NCI-H446 (cell line): Measurements from ENCODE around the gene NIPSNAP2.
A peak's percentile ranks its signal among the peaks of the same experiment; 100 is the strongest.
"Not testable (repeated sequence)": the region's sequence is repeated elsewhere in the genome, so short reads cannot be mapped to it uniquely, and the experiment has no call there.

Experiments
- DNase-seq, 2 experiments: peaks; one replicate each; lab custom pipeline; 2025; lab: John Stamatoyannopoulos, UW

Gene NIPSNAP2

GRCh38 chr7:55964261-55965099 is at the start of gene NIPSNAP2:
Gene NIPSNAP2, plus strand, starts transcription at chr7:55964585. Its CDS starts 25 bp downstream, at chr7:55964610.
- DNase-seq, result peak in 1 of 2 experiments; percentile 79

GRCh38 chr7:55917771-55918170 is 46.6 kb upstream of the NIPSNAP2 start:
- no peak for DNase-seq

- no peak for DNase-seq
Measured at GRCh38 chr7:55928006-55928767, 36.2 kb upstream of the NIPSNAP2 start.

GRCh38 chr7:55931421-55932151 is 32.8 kb upstream of the NIPSNAP2 start:
- no peak for DNase-seq

- no peak for DNase-seq
Measured at GRCh38 chr7:55939514-55940123, 24.8 kb upstream of the NIPSNAP2 start.

- no peak for DNase-seq
Measured at GRCh38 chr7:55946545-55946944, 17.8 kb upstream of the NIPSNAP2 start.

- DNase-seq, result peak; percentile 83 to 91
Measured at GRCh38 chr7:55951637-55952351, 12.6 kb upstream of the NIPSNAP2 start, which contains the start of gene MRPS17. Gene MRPS17, plus strand, starts transcription at chr7:55951877. Its CDS starts 1,319 bp downstream, at chr7:55953196.

- not testable (repeated sequence) for DNase-seq
Measured at GRCh38 chr7:55952352-55952671, 12.1 kb upstream of the NIPSNAP2 start.

GRCh38 chr7:55953707-55954475 is 10.5 kb upstream of the NIPSNAP2 start:
- DNase-seq, result no peak

GRCh38 chr7:55957190-55957589 is 7.2 kb upstream of the NIPSNAP2 start:
- DNase-seq, result no peak

- no peak for DNase-seq
Measured at GRCh38 chr7:55962014-55962413, 2.4 kb upstream of the NIPSNAP2 start.

- no peak for DNase-seq
Measured at GRCh38 chr7:55963584-55964168, 709 bp upstream of the NIPSNAP2 start.

- no peak for DNase-seq
Measured at GRCh38 chr7:55965100-55965470, 700 bp downstream of the NIPSNAP2 start.

- no peak for DNase-seq
Measured at GRCh38 chr7:55965805-55966421, 1.5 kb downstream of the NIPSNAP2 start.

- peak; percentile 47 to 60 for DNase-seq
Measured at GRCh38 chr7:55966851-55967250, 2.5 kb downstream of the NIPSNAP2 start.

- DNase-seq, result no peak
Measured at GRCh38 chr7:55969391-55969790, 5.0 kb downstream of the NIPSNAP2 start.

- no peak for DNase-seq
Measured at GRCh38 chr7:55970561-55970960, 6.2 kb downstream of the NIPSNAP2 start.

GRCh38 chr7:55970978-55971377 is 6.6 kb downstream of the NIPSNAP2 start:
- DNase-seq, result no peak

- no peak for DNase-seq
Measured at GRCh38 chr7:55973747-55974250, 9.4 kb downstream of the NIPSNAP2 start.
